HEK293 (cell line): ENCODE data around the gene PAFAH1B2.
"Not testable (repeated sequence)": the region's sequence is repeated elsewhere in the genome, so short reads cannot be mapped to it uniquely, and the experiment has no call there.

Experiments
- ATF2 ChIP-seq: fragments of 450-650 bp; formaldehyde crosslinking; IDR thresholded peaks from 2 replicates; pipeline ENCODE4 v1.5.1; 2016; ENCODE audit warnings: missing biosample characterization, missing genetic modification characterization, low read depth
- CTCF ChIP-seq: fragments of 450-650 bp; formaldehyde crosslinking; IDR thresholded peaks from 2 replicates; pipeline ENCODE4 v1.5.1; 2016; ENCODE audit warnings: missing biosample characterization, missing genetic modification characterization
- ZBTB11 ChIP-seq: fragments of 450-650 bp; formaldehyde crosslinking; conservative IDR thresholded peaks from 2 replicates; pipeline ENCODE4 v1.5.1; 2016; ENCODE audit warnings: low read depth, missing biosample characterization, missing genetic modification characterization
- ZBTB17 ChIP-seq: fragments of 450-650 bp; formaldehyde crosslinking; IDR thresholded peaks from 2 replicates; pipeline ENCODE4 v1.5.1; 2016; ENCODE audit warnings: missing biosample characterization, missing genetic modification characterization
- ZNF274 ChIP-seq, 2 experiments: fragments of 200-500 bp in 1 of 2; fragments of 450-650 bp in 1 of 2; sonication (Bioruptor generic) in 1 of 2; formaldehyde crosslinking in 1 of 2; IDR thresholded peaks; 2 replicates each; pipeline versions ENCODE4 v1.5.1 to v1.6.1; 2014 to 2016; ENCODE audit warnings: borderline replicate concordance in 1 of 2, inconsistent platforms in 1 of 2, low read length in 1 of 2, missing biosample characterization in 1 of 2, missing genetic modification characterization in 1 of 2
- ZNF341 ChIP-seq: fragments of 450-650 bp; formaldehyde crosslinking; IDR thresholded peaks from 2 replicates; pipeline ENCODE4; 2016; ENCODE audit warnings: low read depth, missing biosample characterization, missing genetic modification characterization
- ZNF792 ChIP-seq: fragments of 450-650 bp; formaldehyde crosslinking; IDR thresholded peaks from 2 replicates; pipeline ENCODE4 v1.5.1; 2016; ENCODE audit warnings: missing biosample characterization, missing genetic modification characterization

GRCh38 chr11:117208710-117209109 lies 64.6 kb downstream of the PAFAH1B2 start:
- not testable (repeated sequence) for TF ChIP-seq CTCF (tag by site-specific recombination); ATF2; ZNF792 (tag by site-specific recombination); ZNF341; ZNF274 (IDR thresholded peaks at IDR 0.05; ENCODE audit: low read length); ZNF274 (tag by site-specific recombination; IDR thresholded peaks at IDR 0.05; ENCODE audit: borderline replicate concordance); ZBTB17; ZBTB11 (tag by site-specific recombination)
